HepG2 (cell line): ENCODE measurements around the gene IL15.

ENCODE experiments used
- CTCF ChIP-seq: sonication (generic); formaldehyde crosslinking; IDR thresholded peaks from 2 replicates; pipeline ENCODE4 v1.5.0; 2020; ENCODE audit warnings: mild to moderate bottlenecking, missing genetic modification reagents, moderate library complexity
- FOXA1 ChIP-seq, 2 experiments: fragments of 450-650 bp in 1 of 2; sonication (generic) in 1 of 2; formaldehyde crosslinking in 1 of 2; IDR thresholded peaks; 2 replicates each; pipeline versions ENCODE4 v1.4.0 to v1.6.1; 2016 to 2020; ENCODE audit warnings: missing genetic modification reagents in 1 of 2
- IKZF4 ChIP-seq: sonication (generic); formaldehyde crosslinking; IDR thresholded peaks from 2 replicates; pipeline ENCODE4 v1.5.1; 2020; ENCODE audit warnings: borderline replicate concordance, mild to moderate bottlenecking, low read depth, missing genetic modification reagents; ENCODE audit errors: not compliant biosample characterization
- JUNB ChIP-seq: sonication (generic); formaldehyde crosslinking; IDR thresholded peaks from 2 replicates; pipeline ENCODE4 v1.8.0; 2022; ENCODE audit warnings: missing genetic modification reagents, mild to moderate bottlenecking, borderline replicate concordance
- MTA3 ChIP-seq: sonication (generic); formaldehyde crosslinking; IDR thresholded peaks from 2 replicates; pipeline ENCODE4 v1.4.0; 2020; ENCODE audit warnings: missing genetic modification reagents
- POLR2A ChIP-seq, 2 experiments: IDR thresholded peaks; 2 replicates each; pipeline ENCODE4 v1.6.1; 2011; ENCODE audit warnings: low read depth in 2 of 2, low read length in 2 of 2, mild to moderate bottlenecking in 1 of 2, moderate library complexity in 1 of 2; ENCODE audit not compliant: insufficient read depth in 1 of 2
- POLR2G ChIP-seq: fragments of 200-400 bp; formaldehyde crosslinking; IDR thresholded peaks from 2 replicates; pipeline ENCODE4 v1.6.1; 2018; ENCODE audit warnings: mild to moderate bottlenecking, low read depth, low read length, moderate library complexity
- RNF2 ChIP-seq: fragments of 450-650 bp; conservative IDR thresholded peaks from 2 replicates; pipeline ENCODE4 v1.6.1; 2016; ENCODE audit warnings: low read depth
- SMC3 ChIP-seq: IDR thresholded peaks from 2 replicates; pipeline ENCODE4 v1.6.1; 2011; ENCODE audit warnings: low read length, improper control_type of control experiment
- ZBTB42 ChIP-seq: sonication (generic); formaldehyde crosslinking; IDR thresholded peaks from 2 replicates; pipeline ENCODE4 v1.5.0; 2020; ENCODE audit warnings: mild to moderate bottlenecking, missing genetic modification reagents
- ZNF496 ChIP-seq: sonication (generic); formaldehyde crosslinking; IDR thresholded peaks from 2 replicates; pipeline ENCODE4 v1.8.1; 2023; ENCODE audit warnings: mild to moderate bottlenecking, moderate library complexity, missing genetic modification reagents; ENCODE audit not compliant: insufficient replicate concordance
- ZNF503 ChIP-seq: sonication (generic); formaldehyde crosslinking; IDR thresholded peaks from 2 replicates; pipeline ENCODE4 v1.4.0; 2020; ENCODE audit warnings: missing genetic modification reagents
- TF ChIP-seq, protein P1 (sequence below): sonication (generic); formaldehyde crosslinking; IDR thresholded peaks from 2 replicates; pipeline ENCODE4 v1.5.1; 2020; ENCODE audit warnings: mild to moderate bottlenecking, missing genetic modification reagents

GRCh38 chr4:141721174-141721573 is 84.8 kb downstream of the IL15 start:
- TF ChIP-seq POLR2G (no peak), JUNB (CRISPR knock-in tag) (no peak), RNF2 (no peak), MTA3 (CRISPR knock-in tag) (no peak), CTCF (CRISPR knock-in tag) (no peak), ZBTB42 (CRISPR knock-in tag) (no peak), POLR2A (IDR thresholded peaks at IDR 0.05; ENCODE audit: insufficient read depth in 1 of 2, low read depth in 2 of 2, low read length in 2 of 2) (no peak), IKZF4 (CRISPR knock-in tag) (no peak), ZNF503 (CRISPR knock-in tag) (no peak), SMC3 (no peak), FOXA1 (IDR thresholded peaks at IDR 0.05) (no peak), FOXA1 (CRISPR knock-in tag; IDR thresholded peaks at IDR 0.05) (no peak), ZNF496 (no peak)
- TF ChIP-seq, protein P1, sequence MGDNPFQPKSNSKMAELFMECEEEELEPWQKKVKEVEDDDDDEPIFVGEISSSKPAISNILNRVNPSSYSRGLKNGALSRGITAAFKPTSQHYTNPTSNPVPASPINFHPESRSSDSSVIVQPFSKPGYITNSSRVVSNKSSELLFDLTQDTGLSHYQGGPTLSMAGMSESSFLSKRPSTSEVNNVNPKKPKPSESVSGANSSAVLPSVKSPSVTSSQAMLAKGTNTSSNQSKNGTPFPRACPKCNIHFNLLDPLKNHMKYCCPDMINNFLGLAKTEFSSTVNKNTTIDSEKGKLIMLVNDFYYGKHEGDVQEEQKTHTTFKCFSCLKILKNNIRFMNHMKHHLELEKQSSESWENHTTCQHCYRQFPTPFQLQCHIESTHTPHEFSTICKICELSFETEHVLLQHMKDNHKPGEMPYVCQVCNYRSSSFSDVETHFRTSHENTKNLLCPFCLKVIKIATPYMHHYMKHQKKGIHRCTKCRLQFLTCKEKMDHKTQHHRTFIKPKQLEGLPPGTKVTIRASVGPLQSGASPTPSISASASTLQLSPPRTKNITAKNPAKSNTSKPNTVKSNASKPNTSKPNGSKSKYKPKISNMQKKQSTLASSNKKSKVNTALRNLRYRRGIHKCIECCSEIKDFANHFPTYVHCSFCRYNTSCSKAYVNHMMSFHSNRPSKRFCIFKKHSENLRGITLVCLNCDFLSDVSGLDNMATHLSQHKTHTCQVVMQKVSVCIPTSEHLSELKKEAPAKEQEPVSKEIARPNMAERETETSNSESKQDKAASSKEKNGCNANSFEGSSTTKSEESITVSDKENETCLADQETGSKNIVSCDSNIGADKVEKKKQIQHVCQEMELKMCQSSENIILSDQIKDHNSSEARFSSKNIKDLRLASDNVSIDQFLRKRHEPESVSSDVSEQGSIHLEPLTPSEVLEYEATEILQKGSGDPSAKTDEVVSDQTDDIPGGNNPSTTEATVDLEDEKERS (CRISPR knock-in tag): no peak
